ENCODE measurements around the gene NLRP9.

The NLRP9 gene

GRCh38 chr19:55671054-55671378 is 67.2 kb downstream of the NLRP9 start:
- H3K27ac ChIP-seq (ENCODE audit: low read length), result no peak overlapping the region
- H3K9me3 ChIP-seq (ENCODE audit: control insufficient read depth, insufficient read depth, low read length), result no peaks in the 10 kb centered on the region
- no peak overlapping the region for H3K4me3 ChIP-seq (ENCODE audit: low read length)
- H3K36me3 ChIP-seq (ENCODE audit: control insufficient read depth, insufficient read depth, low read length), result peaks cover 40% of the 10 kb centered on the region
- no CpG with 5 or more reads among the region's 2 CpGs for WGBS (ENCODE audit: insufficient coverage, insufficient read length)
- no peaks in the 10 kb centered on the region for H3K27me3 ChIP-seq (ENCODE audit: control insufficient read depth, insufficient read depth, low read length)
- no peaks in the 10 kb centered on the region for H3K4me1 ChIP-seq (ENCODE audit: control insufficient read depth, insufficient read depth, low read length)
- DNase-seq (ENCODE audit: low read depth, low spot score), result no peak

- no peaks in the 10 kb centered on the region for H3K4me1 ChIP-seq (ENCODE audit: control insufficient read depth, insufficient read depth, low read length)
- no peak for DNase-seq (ENCODE audit: low read depth, low spot score)
- H3K27me3 ChIP-seq (ENCODE audit: control insufficient read depth, insufficient read depth, low read length), result no peaks in the 10 kb centered on the region
- no peak overlapping the region for H3K27ac ChIP-seq (ENCODE audit: low read length)
- no peak overlapping the region for H3K4me3 ChIP-seq (ENCODE audit: low read length)
- H3K9me3 ChIP-seq (ENCODE audit: control insufficient read depth, insufficient read depth, low read length), result no peaks in the 10 kb centered on the region
- no CpG with 5 or more reads among the region's 23 CpGs for WGBS (ENCODE audit: insufficient coverage, insufficient read length)
- H3K36me3 ChIP-seq (ENCODE audit: control insufficient read depth, insufficient read depth, low read length), result peaks cover 43% of the 10 kb centered on the region
Observed at GRCh38 chr19:55670280-55671053, 67.7 kb downstream of the NLRP9 start.

- Histone ChIP-seq H3K27ac (ENCODE audit: low read length) (no peak overlapping the region), H3K27me3 (ENCODE audit: control insufficient read depth, insufficient read depth, low read length) (no peaks in the 10 kb centered on the region), H3K4me3 (ENCODE audit: low read length) (no peak overlapping the region), H3K9me3 (ENCODE audit: control insufficient read depth, insufficient read depth, low read length) (no peaks in the 10 kb centered on the region), H3K4me1 (ENCODE audit: control insufficient read depth, insufficient read depth, low read length) (no peaks in the 10 kb centered on the region), H3K36me3 (ENCODE audit: control insufficient read depth, insufficient read depth, low read length) (peaks cover 47% of the 10 kb centered on the region)
- 100% methylated on average over 4 of the region's 43 CpGs for WGBS (ENCODE audit: insufficient coverage, insufficient read length)
- no peak for DNase-seq (ENCODE audit: low read depth, low spot score)
Observed at GRCh38 chr19:55669418-55670279, 68.6 kb downstream of the NLRP9 start.

- peaks cover 54% of the 10 kb centered on the region for H3K36me3 ChIP-seq (ENCODE audit: control insufficient read depth, insufficient read depth, low read length)
- H3K27ac ChIP-seq (ENCODE audit: low read length), result no peak overlapping the region
- no CpG with 5 or more reads among the region's 30 CpGs for WGBS (ENCODE audit: insufficient coverage, insufficient read length)
Observed at GRCh38 chr19:55668603-55669348, 69.4 kb downstream of the NLRP9 start.

GRCh38 chr19:55667958-55668357 is 70.2 kb downstream of the NLRP9 start:
- Histone ChIP-seq H3K36me3 (ENCODE audit: control insufficient read depth, insufficient read depth, low read length) (peaks cover 63% of the 10 kb centered on the region), H3K27ac (ENCODE audit: low read length) (no peak overlapping the region)
- no CpG with 5 or more reads among the region's 11 CpGs for WGBS (ENCODE audit: insufficient coverage, insufficient read length)

More at GRCh38 chr19:55668603-55669348, 69.4 kb downstream of the NLRP9 start:
- H3K4me3 ChIP-seq (ENCODE audit: low read length), result no peak overlapping the region
- H3K4me1 ChIP-seq (ENCODE audit: control insufficient read depth, insufficient read depth, low read length), result no peaks in the 10 kb centered on the region
- no peaks in the 10 kb centered on the region for H3K9me3 ChIP-seq (ENCODE audit: control insufficient read depth, insufficient read depth, low read length)
- no peak for DNase-seq (ENCODE audit: low read depth, low spot score)
- H3K27me3 ChIP-seq (ENCODE audit: control insufficient read depth, insufficient read depth, low read length), result no peaks in the 10 kb centered on the region

GRCh38 chr19:55667511-55667910 is 70.7 kb downstream of the NLRP9 start:
- H3K4me1 ChIP-seq (ENCODE audit: control insufficient read depth, insufficient read depth, low read length), result no peaks in the 10 kb centered on the region
- peaks cover 67% of the 10 kb centered on the region for H3K36me3 ChIP-seq (ENCODE audit: control insufficient read depth, insufficient read depth, low read length)
- H3K27me3 ChIP-seq (ENCODE audit: control insufficient read depth, insufficient read depth, low read length), result no peaks in the 10 kb centered on the region
- no CpG with 5 or more reads among the region's 12 CpGs for WGBS (ENCODE audit: insufficient coverage, insufficient read length)
- no peak overlapping the region for H3K27ac ChIP-seq (ENCODE audit: low read length)
- no peak overlapping the region for H3K4me3 ChIP-seq (ENCODE audit: low read length)
- H3K9me3 ChIP-seq (ENCODE audit: control insufficient read depth, insufficient read depth, low read length), result no peaks in the 10 kb centered on the region
- no peak for DNase-seq (ENCODE audit: low read depth, low spot score)

More at GRCh38 chr19:55667958-55668357, 70.2 kb downstream of the NLRP9 start:
- Histone ChIP-seq H3K4me1 (ENCODE audit: control insufficient read depth, insufficient read depth, low read length) (no peaks in the 10 kb centered on the region), H3K4me3 (ENCODE audit: low read length) (no peak overlapping the region), H3K27me3 (ENCODE audit: control insufficient read depth, insufficient read depth, low read length) (no peaks in the 10 kb centered on the region), H3K9me3 (ENCODE audit: control insufficient read depth, insufficient read depth, low read length) (no peaks in the 10 kb centered on the region)
- no peak for DNase-seq (ENCODE audit: low read depth, low spot score)

GRCh38 chr19:55667006-55667381 is 71.2 kb downstream of the NLRP9 start:
- no peaks in the 10 kb centered on the region for H3K4me1 ChIP-seq (ENCODE audit: control insufficient read depth, insufficient read depth, low read length)
- H3K36me3 ChIP-seq (ENCODE audit: control insufficient read depth, insufficient read depth, low read length), result peaks cover 70% of the 10 kb centered on the region
- H3K9me3 ChIP-seq (ENCODE audit: control insufficient read depth, insufficient read depth, low read length), result no peaks in the 10 kb centered on the region
- WGBS (ENCODE audit: insufficient coverage, insufficient read length), result no CpG with 5 or more reads among the region's 4 CpGs
- H3K27ac ChIP-seq (ENCODE audit: low read length), result no peak overlapping the region
- no peaks in the 10 kb centered on the region for H3K27me3 ChIP-seq (ENCODE audit: control insufficient read depth, insufficient read depth, low read length)
- DNase-seq (ENCODE audit: low read depth, low spot score), result no peak
- H3K4me3 ChIP-seq (ENCODE audit: low read length), result no peak overlapping the region

GRCh38 chr19:55666343-55667005 is 71.7 kb downstream of the NLRP9 start:
- Histone ChIP-seq H3K9me3 (ENCODE audit: control insufficient read depth, insufficient read depth, low read length) (no peaks in the 10 kb centered on the region), H3K27ac (ENCODE audit: low read length) (no peak overlapping the region), H3K36me3 (ENCODE audit: control insufficient read depth, insufficient read depth, low read length) (peaks cover 75% of the 10 kb centered on the region), H3K4me3 (ENCODE audit: low read length) (no peak overlapping the region), H3K4me1 (ENCODE audit: control insufficient read depth, insufficient read depth, low read length) (no peaks in the 10 kb centered on the region), H3K27me3 (ENCODE audit: control insufficient read depth, insufficient read depth, low read length) (no peaks in the 10 kb centered on the region)
- WGBS (ENCODE audit: insufficient coverage, insufficient read length), result no CpG with 5 or more reads among the region's 12 CpGs
- no peak for DNase-seq (ENCODE audit: low read depth, low spot score)

- no peak overlapping the region for H3K27ac ChIP-seq (ENCODE audit: low read length)
- peaks cover 78% of the 10 kb centered on the region for H3K36me3 ChIP-seq (ENCODE audit: control insufficient read depth, insufficient read depth, low read length)
Observed at GRCh38 chr19:55663846-55664536, 74.2 kb downstream of the NLRP9 start.

More at GRCh38 chr19:55663846-55664536, 74.2 kb downstream of the NLRP9 start:
- no peaks in the 10 kb centered on the region for H3K4me1 ChIP-seq (ENCODE audit: control insufficient read depth, insufficient read depth, low read length)
- WGBS (ENCODE audit: insufficient coverage, insufficient read length), result no CpG with 5 or more reads among the region's 20 CpGs
- no peak overlapping the region for H3K4me3 ChIP-seq (ENCODE audit: low read length)
- H3K9me3 ChIP-seq (ENCODE audit: control insufficient read depth, insufficient read depth, low read length), result no peaks in the 10 kb centered on the region
- DNase-seq (ENCODE audit: low read depth, low spot score), result no peak
- H3K27me3 ChIP-seq (ENCODE audit: control insufficient read depth, insufficient read depth, low read length), result no peaks in the 10 kb centered on the region

Measured in iPS DF 6.9 (cell line).